CD4-positive, alpha-beta T cell treated with Interleukin-2 at 100 ng/mL for 4 hours (primary cell): ENCODE measurements around the gene LSM14B.
"Not testable (repeated sequence)": the region's sequence is repeated elsewhere in the genome, so short reads cannot be mapped to it uniquely, and the experiment has no call there.

Source experiments
- DNase-seq: peaks from one replicate; pipeline ENCODE4 v3.0.0-alpha.2; 2020; ENCODE audit warnings: low spot score

The LSM14B gene

GRCh38 chr20:62121776-62122653 is at the start of gene LSM14B:
Gene LSM14B (plus strand): TSS chr20:62122475. CDS start chr20:62122667, 192 bp downstream.
- peak; percentile 96 for DNase-seq

- DNase-seq, result no peak
Observed at GRCh38 chr20:62073323-62073722, 49.0 kb upstream of the LSM14B start.

GRCh38 chr20:62079166-62079565 is 43.1 kb upstream of the LSM14B start:
- no peak for DNase-seq

- no peak for DNase-seq
Observed at GRCh38 chr20:62080249-62080990, 41.9 kb upstream of the LSM14B start.

- no peak for DNase-seq
Observed at GRCh38 chr20:62083312-62083711, 39.0 kb upstream of the LSM14B start.

- DNase-seq, result not testable (repeated sequence)
Observed at GRCh38 chr20:62084224-62084623, 38.1 kb upstream of the LSM14B start.

GRCh38 chr20:62085206-62085605 is 37.1 kb upstream of the LSM14B start:
- no peak for DNase-seq

GRCh38 chr20:62087227-62087626 is 35.0 kb upstream of the LSM14B start:
- no peak for DNase-seq

- no peak for DNase-seq
Observed at GRCh38 chr20:62087632-62088031, 34.6 kb upstream of the LSM14B start.

- DNase-seq, result peak; percentile 21
Observed at GRCh38 chr20:62088258-62089127, 33.8 kb upstream of the LSM14B start.

- DNase-seq, result no peak
Observed at GRCh38 chr20:62089393-62089792, 32.9 kb upstream of the LSM14B start.

- no peak for DNase-seq
Observed at GRCh38 chr20:62096421-62097380, 25.6 kb upstream of the LSM14B start.

- DNase-seq, result no peak
Observed at GRCh38 chr20:62097881-62098407, 24.3 kb upstream of the LSM14B start.

GRCh38 chr20:62101078-62101477 is 21.2 kb upstream of the LSM14B start:
- no peak for DNase-seq

- DNase-seq, result no peak
Observed at GRCh38 chr20:62103508-62104233, 18.6 kb upstream of the LSM14B start.

- DNase-seq, result no peak
Observed at GRCh38 chr20:62104234-62104789, 18.0 kb upstream of the LSM14B start.

GRCh38 chr20:62104791-62105345 is 17.4 kb upstream of the LSM14B start:
- DNase-seq, result no peak

- no peak for DNase-seq
Observed at GRCh38 chr20:62105592-62105991, 16.7 kb upstream of the LSM14B start.

- no peak for DNase-seq
Observed at GRCh38 chr20:62111148-62111547, 11.1 kb upstream of the LSM14B start.
